Kidney epithelial cell (primary cell): ENCODE results near the gene RYK. TPM values are rescaled to one million over a fixed set of nuclear protein-coding genes. Genes with fewer than 3 reads are reported as not detected.

Experiments used
- DNase-seq: peaks from one replicate; pipeline ENCODE4 v3.0.0-alpha.2; 2010; ENCODE audit warnings: low read depth
- H3K27me3 ChIP-seq: 2 replicates; pipeline ENCODE4 v1.6.0; 2011; ENCODE audit warnings: low read length; ENCODE audit not compliant: control insufficient read depth, insufficient read depth
- H3K36me3 ChIP-seq: 2 replicates; pipeline ENCODE4 v1.5.1; 2011; ENCODE audit warnings: low read length; ENCODE audit not compliant: control insufficient read depth, insufficient read depth
- H3K4me3 ChIP-seq: 2 replicates; pipeline ENCODE4 v1.5.1; 2011; ENCODE audit warnings: low read depth, mild to moderate bottlenecking, control low read depth, low read length
- CTCF ChIP-seq: IDR thresholded peaks from 2 replicates; pipeline ENCODE4 v1.5.1; 2011; ENCODE audit warnings: mild to moderate bottlenecking, moderate library complexity, low read length, control low read depth, inconsistent platforms; ENCODE audit not compliant: insufficient read depth, poor library complexity, severe bottlenecking
- total RNA-seq: library from RNA; depleted of rRNA; stranded (reverse); fragments of >200 nt; gene quantifications from 2 replicates; pipeline ENCODE4 v1.2.3, GENCODE V29; 2015

Gene RYK
- total RNA-seq, 1 donor from 2014 or later, result 57.6 TPM

DNA sequence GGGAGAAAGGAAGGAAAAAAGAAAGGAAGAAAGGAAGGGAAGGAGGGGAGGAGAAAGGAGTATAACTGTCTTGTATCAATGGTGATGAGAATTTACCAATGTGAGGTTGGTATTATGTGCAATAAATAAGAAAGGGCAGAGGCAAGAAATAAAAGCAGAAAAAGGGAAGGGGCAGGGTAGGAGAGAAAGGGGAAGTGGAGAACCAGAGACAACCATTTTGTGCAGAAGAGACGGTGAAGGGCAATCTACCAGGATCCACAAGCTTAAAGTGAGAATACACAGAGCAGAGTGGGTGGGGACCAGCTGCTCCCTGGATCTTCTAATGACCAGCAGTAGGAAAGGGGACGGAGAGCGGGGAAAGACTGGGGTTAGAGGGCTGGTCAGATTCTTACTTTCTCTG is 114.1 kb downstream of the RYK start:
- Histone ChIP-seq H3K36me3 (no peaks in the 10 kb centered on the region), H3K4me3 (no peak overlapping the region), H3K27me3 (no peaks in the 10 kb centered on the region)
- DNase-seq, result no peak
- TF ChIP-seq CTCF, result no peak

DNA sequence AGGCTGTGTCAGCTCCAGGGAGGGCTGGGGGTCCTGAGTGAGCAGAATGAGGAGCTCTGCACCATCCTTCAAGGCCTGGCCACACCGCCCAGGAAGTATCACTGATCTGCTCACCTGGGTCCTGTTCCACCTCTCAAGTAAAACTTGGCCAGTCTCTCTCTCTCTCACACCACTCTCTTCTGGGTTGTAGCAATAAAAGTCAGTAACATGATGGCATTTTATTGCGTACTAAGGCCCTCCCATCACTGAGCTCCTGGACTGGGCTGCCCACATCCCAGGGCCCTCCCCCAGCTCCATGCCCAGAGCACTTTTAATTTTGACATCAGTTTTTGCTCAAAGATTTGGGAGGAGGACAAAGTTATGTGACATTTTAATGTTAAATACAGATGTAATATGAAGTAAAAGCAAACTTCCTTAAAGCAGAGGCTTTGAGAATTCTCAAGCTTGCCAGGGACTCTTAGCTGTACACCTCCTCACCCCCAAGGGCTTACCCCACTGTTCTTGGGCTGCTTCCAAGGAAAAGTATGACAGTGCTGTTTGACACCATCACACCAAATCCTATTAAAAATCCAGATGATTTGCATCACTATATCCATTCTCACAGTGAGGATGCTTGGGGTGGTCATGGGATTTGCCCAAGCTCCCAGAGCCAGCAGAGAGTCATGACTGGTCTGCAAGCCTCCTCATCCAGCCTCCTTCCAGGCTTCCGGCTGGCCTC is 115.8 kb downstream of the RYK start:
- no peak for TF ChIP-seq CTCF

GRCh38 chr3:134134240-134134639 is 116.4 kb downstream of the RYK start:
- TF ChIP-seq CTCF, result no peak
- H3K27me3 ChIP-seq, result no peaks in the 10 kb centered on the region
- no peak overlapping the region for H3K4me3 ChIP-seq
- no peaks in the 10 kb centered on the region for H3K36me3 ChIP-seq
- DNase-seq, result no peak

More for the DNA sequence above, 115.8 kb downstream of the RYK start:
- Histone ChIP-seq H3K36me3 (no peaks in the 10 kb centered on the region), H3K27me3 (no peaks in the 10 kb centered on the region), H3K4me3 (no peak overlapping the region)
- no peak for DNase-seq

- no peak for DNase-seq
- Histone ChIP-seq H3K36me3 (no peaks in the 10 kb centered on the region), H3K4me3 (no peak overlapping the region), H3K27me3 (no peaks in the 10 kb centered on the region)
- no peak for TF ChIP-seq CTCF
These were observed 117.7 kb downstream of the RYK start for GRCh38 chr3:134132961-134133360.

GRCh38 chr3:134126153-134126552 is 124.5 kb downstream of the RYK start:
- no peak for DNase-seq
- no peaks in the 10 kb centered on the region for H3K36me3 ChIP-seq

More at GRCh38 chr3:134126153-134126552, 124.5 kb downstream of the RYK start:
- no peaks in the 10 kb centered on the region for H3K27me3 ChIP-seq
- TF ChIP-seq CTCF, result no peak
- H3K4me3 ChIP-seq, result no peak overlapping the region
